Limb (tissue), 2 donors: ENCODE results near the gene GBX2.
"Not testable (repeated sequence)": the region's sequence is repeated elsewhere in the genome, so short reads cannot be mapped to it uniquely, and the experiment has no call there.

Experiments
- DNase-seq, 2 donors: peaks; one replicate each; pipeline ENCODE4 v3.0.0-alpha.2; 2016; ENCODE audit errors: extremely low spot score in 2 of 2

Gene GBX2

GRCh38 chr2:236156860-236157194, 11.4 kb downstream of the GBX2 start:
- DNase-seq: no peak

- no peak for DNase-seq
Measured at GRCh38 chr2:236156095-236156859, 11.9 kb downstream of the GBX2 start.

- no peak for DNase-seq
Measured at GRCh38 chr2:236155406-236155805, 12.8 kb downstream of the GBX2 start.

GRCh38 chr2:236146436-236146835, 21.8 kb downstream of the GBX2 start:
- DNase-seq: no peak

- DNase-seq: no peak
Measured at GRCh38 chr2:236143811-236144210, 24.4 kb downstream of the GBX2 start.

- not testable (repeated sequence) for DNase-seq
Measured at GRCh38 chr2:236141616-236142015, 26.6 kb downstream of the GBX2 start.

GRCh38 chr2:236137066-236137465, 31.1 kb downstream of the GBX2 start:
- no peak for DNase-seq

GRCh38 chr2:236136538-236136937, 31.6 kb downstream of the GBX2 start:
- no peak for DNase-seq

- DNase-seq: no peak
Measured at GRCh38 chr2:236133410-236134012, 34.7 kb downstream of the GBX2 start.

- no peak for DNase-seq
Measured at GRCh38 chr2:236131073-236131692, 37.0 kb downstream of the GBX2 start.

GRCh38 chr2:236130349-236130998, 37.7 kb downstream of the GBX2 start:
- DNase-seq: no peak

- DNase-seq: no peak
Measured at GRCh38 chr2:236129935-236130334, 38.3 kb downstream of the GBX2 start.

GRCh38 chr2:236128321-236128720, 39.9 kb downstream of the GBX2 start:
- no peak for DNase-seq

GRCh38 chr2:236127010-236127409, 41.2 kb downstream of the GBX2 start:
- DNase-seq: no peak

- no peak for DNase-seq
Measured at GRCh38 chr2:236125541-236125940, 42.6 kb downstream of the GBX2 start.

GRCh38 chr2:236124182-236124893, 43.8 kb downstream of the GBX2 start:
- no peak for DNase-seq

GRCh38 chr2:236123716-236124115, 44.5 kb downstream of the GBX2 start:
- no peak for DNase-seq

- DNase-seq: no peak
Measured at GRCh38 chr2:236122236-236122635, 46.0 kb downstream of the GBX2 start.

GRCh38 chr2:236121546-236121945, 46.6 kb downstream of the GBX2 start:
- no peak for DNase-seq

- no peak for DNase-seq
Measured at GRCh38 chr2:236120829-236121228, 47.4 kb downstream of the GBX2 start.

- no peak for DNase-seq
Measured at GRCh38 chr2:236120141-236120601, 48.0 kb downstream of the GBX2 start.

- DNase-seq: no peak
Measured at GRCh38 chr2:236119476-236119875, 48.7 kb downstream of the GBX2 start.
